Esophagus muscularis mucosa (tissue), 4 donors: ENCODE measurements around the gene DNAJC4. TPM values are rescaled to one million over a fixed set of nuclear protein-coding genes. Genes with fewer than 3 reads are reported as not detected.

ENCODE experiments used
- DNase-seq: peaks from one replicate; pipeline ENCODE4 v3.0.0-alpha.2; 2017; ENCODE audit errors: extremely low spot score
- H3K27ac ChIP-seq, 4 donors: fragments of 200-600 bp; sonication (generic); replicated peaks in 1 of 4; 1 replicate in 3 of 4; 2 replicates in 1 of 4; pipeline ENCODE4 v1.5.1; 2016 to 2019; ENCODE audit warnings: mild to moderate bottlenecking in 1 of 4
- H3K27me3 ChIP-seq, 4 donors: fragments of 200-600 bp; sonication (generic); one replicate each; pipeline versions ENCODE4 v1.5.1 to v1.6.0; 2016 to 2019
- H3K36me3 ChIP-seq, 4 donors: fragments of 200-600 bp; sonication (generic); one replicate each; pipeline ENCODE4 v1.5.1; 2016 to 2019
- H3K4me1 ChIP-seq, 4 donors: fragments of 200-600 bp; sonication (generic); one replicate each; pipeline ENCODE4 v1.5.1; 2016 to 2019
- H3K4me3 ChIP-seq, 4 donors: fragments of 200-600 bp; sonication (generic); 1 replicate in 2 of 4; 2 replicates in 2 of 4; pipeline ENCODE4 v1.5.1; 2016 to 2019; ENCODE audit warnings: mild to moderate bottlenecking in 4 of 4, moderate library complexity in 1 of 4
- H3K9me3 ChIP-seq, 4 donors: fragments of 200-600 bp; sonication (generic); 1 replicate in 3 of 4; 2 replicates in 1 of 4; pipeline ENCODE4 v1.5.1; 2016 to 2019
- EP300 ChIP-seq: sonication (generic); formaldehyde crosslinking; IDR thresholded peaks from one replicate; pipeline ENCODE4 v1.6.1; 2017; ENCODE audit warnings: antibody characterized with exemption
- POLR2A ChIP-seq: fragments of 450-650 bp; IDR thresholded peaks from one replicate; pipeline ENCODE4 v1.6.1; 2017; ENCODE audit warnings: antibody characterized with exemption, moderate library complexity, mild to moderate bottlenecking, low read depth
- POLR2AphosphoS5 ChIP-seq, 2 donors: sonication (generic); formaldehyde crosslinking; IDR thresholded peaks; one replicate each; pipeline ENCODE4 v1.6.1; 2017; ENCODE audit warnings: antibody characterized with exemption in 2 of 2
- WGBS: methylation state at CpG from one replicate; pipeline ENCODE4 v1.1.5; 2018; 5-methylcytosine and 5-hydroxymethylcytosine counted together
- intact Hi-C: fragments of 100-400 bp; cut with DNase I; formaldehyde crosslinking; loops from one replicate; pipeline ENCODE4 v1.15.1; 2023
- total RNA-seq, 4 donors: library from RNA; depleted of rRNA; stranded (reverse); fragments of >200 nt; gene quantifications; one replicate each; pipeline versions ENCODE4 v1.1.0 to v1.2.1, GENCODE V29; 2016
- TF ChIP-seq, protein P1 (sequence below), 3 experiments: fragments of 200-600 bp in 2 of 3; fragments of 450-650 bp in 1 of 3; sonication (generic) in 2 of 3; IDR thresholded peaks; one replicate each; pipeline ENCODE4 v1.5.1; 2017 to 2019; ENCODE audit warnings: antibody characterized with exemption in 3 of 3, mild to moderate bottlenecking in 2 of 3, moderate library complexity in 1 of 3

Gene DNAJC4
- total RNA-seq, 4 donors from 2014 or later = 19.4 to 40.4 (median 25.3) TPM

- intact Hi-C loops = no loop called here
- DNase-seq = no peak
- Histone ChIP-seq H3K4me3 (no peak overlapping the region), H3K36me3 (peaks cover 4 to 46% (median 37%) of the 10 kb centered on the region in 4 donors), H3K27me3 (no peaks in the 10 kb centered on the region), H3K4me1 (peaks cover 11 to 15% (median 13%) of the 10 kb centered on the region in 4 donors), H3K9me3 (no peaks in the 10 kb centered on the region), H3K27ac (no peak overlapping the region)
- no peak for TF ChIP-seq POLR2AphosphoS5 (IDR thresholded peaks at IDR 0.05)
- TF ChIP-seq, protein P1, sequence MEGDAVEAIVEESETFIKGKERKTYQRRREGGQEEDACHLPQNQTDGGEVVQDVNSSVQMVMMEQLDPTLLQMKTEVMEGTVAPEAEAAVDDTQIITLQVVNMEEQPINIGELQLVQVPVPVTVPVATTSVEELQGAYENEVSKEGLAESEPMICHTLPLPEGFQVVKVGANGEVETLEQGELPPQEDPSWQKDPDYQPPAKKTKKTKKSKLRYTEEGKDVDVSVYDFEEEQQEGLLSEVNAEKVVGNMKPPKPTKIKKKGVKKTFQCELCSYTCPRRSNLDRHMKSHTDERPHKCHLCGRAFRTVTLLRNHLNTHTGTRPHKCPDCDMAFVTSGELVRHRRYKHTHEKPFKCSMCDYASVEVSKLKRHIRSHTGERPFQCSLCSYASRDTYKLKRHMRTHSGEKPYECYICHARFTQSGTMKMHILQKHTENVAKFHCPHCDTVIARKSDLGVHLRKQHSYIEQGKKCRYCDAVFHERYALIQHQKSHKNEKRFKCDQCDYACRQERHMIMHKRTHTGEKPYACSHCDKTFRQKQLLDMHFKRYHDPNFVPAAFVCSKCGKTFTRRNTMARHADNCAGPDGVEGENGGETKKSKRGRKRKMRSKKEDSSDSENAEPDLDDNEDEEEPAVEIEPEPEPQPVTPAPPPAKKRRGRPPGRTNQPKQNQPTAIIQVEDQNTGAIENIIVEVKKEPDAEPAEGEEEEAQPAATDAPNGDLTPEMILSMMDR (IDR thresholded peaks at IDR 0.05) = no peak
- no peak for TF ChIP-seq POLR2A
- no peak for TF ChIP-seq EP300
- 89% methylated on average over 13 of the region's 15 CpGs for WGBS
These were observed 44.9 kb downstream of the DNAJC4 start for GRCh38 chr11:64275031-64275800.

- intact Hi-C loops = no loop called here
- peaks cover 4 to 50% (median 39%) of the 10 kb centered on the region in 4 donors for H3K36me3 ChIP-seq
- no peak overlapping the region for H3K4me3 ChIP-seq
- no peak overlapping the region for H3K27ac ChIP-seq
- TF ChIP-seq, protein P1 (IDR thresholded peaks at IDR 0.05) = no peak
- no peak for TF ChIP-seq POLR2AphosphoS5 (IDR thresholded peaks at IDR 0.05)
- no peak for TF ChIP-seq POLR2A
- no peak for TF ChIP-seq EP300
- H3K9me3 ChIP-seq = no peaks in the 10 kb centered on the region
- H3K27me3 ChIP-seq = no peaks in the 10 kb centered on the region
- WGBS = 80% methylated on average over 1 of the region's 2 CpGs
- DNase-seq = no peak
- H3K4me1 ChIP-seq = peaks cover 11 to 15% (median 13%) of the 10 kb centered on the region in 4 donors
These were observed 45.5 kb downstream of the DNAJC4 start for GRCh38 chr11:64275841-64276240.

DNA sequence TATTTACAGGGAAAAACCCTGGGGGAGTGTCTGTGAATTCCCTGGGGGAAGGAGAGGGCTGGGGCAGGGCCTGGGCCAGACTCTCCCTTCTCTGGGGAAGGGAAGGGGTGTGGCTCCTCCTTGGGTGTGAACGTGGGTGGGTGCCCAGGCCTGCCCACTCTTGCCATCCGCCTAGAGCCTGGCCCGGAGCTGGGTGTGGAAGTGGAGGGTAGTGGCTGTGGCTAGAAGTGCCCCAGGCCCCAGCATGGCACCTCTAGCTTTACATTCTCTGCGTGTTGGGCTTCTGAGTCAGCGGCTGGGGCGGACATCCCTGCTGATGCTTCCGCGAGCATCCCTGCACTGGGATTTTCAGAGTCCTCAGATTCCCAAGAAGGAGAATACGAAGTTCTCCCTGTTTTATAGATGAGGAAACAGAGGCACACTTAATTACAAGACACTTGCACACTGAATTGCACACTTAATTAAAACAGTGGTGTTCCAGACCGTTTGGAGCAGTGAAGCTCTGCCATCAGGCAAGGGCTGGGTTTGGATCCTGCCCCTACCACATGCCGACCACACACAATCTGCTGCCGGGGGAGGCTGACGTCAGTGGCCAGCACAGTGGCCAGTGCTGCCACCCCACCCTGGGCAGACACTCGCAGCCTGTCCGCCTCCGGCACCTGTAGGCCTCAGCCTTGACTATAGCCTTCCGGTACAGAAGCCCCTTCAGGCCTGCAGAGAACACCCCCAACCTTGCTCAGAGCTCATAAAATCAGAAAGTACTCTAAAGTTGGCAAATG lies 46.5 kb downstream of the DNAJC4 start:
- no peak for DNase-seq
- no peaks in the 10 kb centered on the region for H3K27me3 ChIP-seq
- H3K9me3 ChIP-seq = no peaks in the 10 kb centered on the region
- TF ChIP-seq, protein P1 (IDR thresholded peaks at IDR 0.05) = no peak
- TF ChIP-seq POLR2AphosphoS5 (IDR thresholded peaks at IDR 0.05) (no peak), EP300 (no peak), POLR2A (no peak)
- intact Hi-C loops = no loop called here
- peaks cover 7 to 18% (median 14%) of the 10 kb centered on the region in 4 donors for H3K4me1 ChIP-seq
- H3K27ac ChIP-seq = no peak overlapping the region
- peaks cover 4 to 60% (median 45%) of the 10 kb centered on the region in 4 donors for H3K36me3 ChIP-seq
- 81% methylated on average over 17 of the region's 17 CpGs for WGBS
- no peak overlapping the region for H3K4me3 ChIP-seq

DNA sequence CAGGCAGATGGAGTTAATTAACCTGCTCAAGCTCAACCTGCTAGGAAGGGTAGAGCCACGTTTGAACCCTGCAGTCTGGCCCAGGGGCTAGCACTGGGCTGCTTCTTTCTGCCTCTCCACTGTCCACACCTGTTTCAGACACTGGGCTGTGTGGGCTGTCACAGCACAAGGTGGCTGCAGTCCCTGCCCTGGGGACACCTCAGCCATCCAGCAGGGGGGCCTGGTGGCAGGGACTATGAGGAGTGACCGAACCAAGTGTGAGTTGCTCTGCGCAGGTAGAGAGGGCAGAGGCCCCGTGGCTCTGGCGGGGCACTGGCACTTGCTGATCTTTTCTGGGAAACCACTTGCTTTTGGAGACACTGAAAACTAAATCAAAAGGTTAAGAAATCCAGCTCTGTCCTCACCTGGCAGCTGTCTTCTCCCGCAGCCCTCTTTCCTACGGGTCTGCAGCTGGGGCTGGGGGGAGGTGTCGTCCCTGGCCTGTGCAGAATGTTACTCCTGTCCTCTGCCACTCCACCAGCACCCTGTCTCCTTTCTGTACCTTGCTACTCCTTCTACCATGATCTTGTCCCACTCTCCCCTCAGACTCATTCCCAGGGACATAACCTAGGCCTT lies 48.3 kb downstream of the DNAJC4 start:
- Histone ChIP-seq H3K27me3 (no peaks in the 10 kb centered on the region), H3K27ac (no peak overlapping the region), H3K4me3 (no peak overlapping the region), H3K4me1 (peaks cover 18 to 25% (median 22%) of the 10 kb centered on the region in 4 donors), H3K9me3 (no peaks in the 10 kb centered on the region), H3K36me3 (peaks cover 4 to 72% (median 51%) of the 10 kb centered on the region in 4 donors)
- TF ChIP-seq, protein P1 (IDR thresholded peaks at IDR 0.05) = no peak
- no peak for TF ChIP-seq EP300
- no peak for TF ChIP-seq POLR2AphosphoS5 (IDR thresholded peaks at IDR 0.05)
- TF ChIP-seq POLR2A = no peak
- intact Hi-C loops = no loop called here
- WGBS = 82% methylated on average over 8 of the region's 8 CpGs
- DNase-seq = no peak
